Naive thymus-derived CD4-positive, alpha-beta T cell (primary cell): ENCODE measurements around the gene BPIFB4. TPM values are rescaled to one million over a fixed set of nuclear protein-coding genes. Genes with fewer than 3 reads are reported as not detected.

Experiments
- ATAC-seq: fragments of 150-1000 bp; cut with Tn5 transposase; 2 replicates; pipeline ENCODE4 v1.10.0; 2021; ENCODE audit warnings: mild to moderate bottlenecking, moderate library complexity
- CTCF ChIA-PET: fragments of 350-600 bp; sonication (Branson Sonifier 250); formaldehyde crosslinking; loops from one replicate; lab custom pipeline; 2021; ENCODE audit warnings: antibody characterized with exemption; lab: Charles Lee
- POLR2A ChIA-PET: fragments of 350-600 bp; sonication (Branson Sonifier 250); formaldehyde crosslinking; loops from one replicate; lab custom pipeline; 2021; ENCODE audit warnings: antibody characterized with exemption, inconsistent platforms; lab: Charles Lee
- DNase-seq, 9 donors: peaks; one replicate each; pipeline versions ENCODE4 v3.0.0 to v3.0.0-alpha.2; 2020 to 2022; ENCODE audit warnings: mixed read lengths in 1 of 9
- H3K27ac ChIP-seq: one replicate; pipeline ENCODE4 v1.7.0; 2013; ENCODE audit warnings: mild to moderate bottlenecking, low read depth, low read length, moderate library complexity
- H3K27me3 ChIP-seq, 2 donors: one replicate each; pipeline ENCODE4 v1.7.0; 2013; ENCODE audit warnings: low read length in 2 of 2, mild to moderate bottlenecking in 2 of 2, moderate library complexity in 2 of 2; ENCODE audit not compliant: control insufficient read depth in 2 of 2, insufficient read depth in 2 of 2
- H3K36me3 ChIP-seq, 3 experiments: 1 replicate in 2 of 3; 2 replicates in 1 of 3; pipeline ENCODE4 v1.7.0; 2013; ENCODE audit warnings: low read length in 3 of 3, mild to moderate bottlenecking in 3 of 3, moderate library complexity in 1 of 3; ENCODE audit not compliant: insufficient read depth in 3 of 3, control insufficient read depth in 2 of 3
- H3K4me1 ChIP-seq, 2 donors: one replicate each; pipeline ENCODE4 v1.7.0; 2013; ENCODE audit warnings: low read length in 2 of 2, mild to moderate bottlenecking in 2 of 2, moderate library complexity in 1 of 2; ENCODE audit not compliant: control insufficient read depth in 2 of 2, insufficient read depth in 2 of 2
- H3K4me3 ChIP-seq: 2 replicates; pipeline ENCODE4 v1.7.0; 2013; ENCODE audit warnings: mild to moderate bottlenecking, low read length
- H3K9me3 ChIP-seq, 3 experiments: 1 replicate in 2 of 3; 2 replicates in 1 of 3; pipeline ENCODE4 v1.7.0; 2013; ENCODE audit warnings: low read length in 3 of 3; ENCODE audit not compliant: control insufficient read depth in 2 of 3
- H3K27ac Mint-ChIP-seq, 9 donors: one replicate each; pipeline ENCODE4 v1.8.0; 2020 to 2022; ENCODE audit warnings: mixed read lengths in 9 of 9, mild to moderate bottlenecking in 8 of 9, moderate library complexity in 5 of 9, inconsistent platforms in 2 of 9
- H3K27me3 Mint-ChIP-seq, 5 donors: one replicate each; pipeline ENCODE4 v1.8.0; 2021 to 2022; ENCODE audit warnings: mixed read lengths in 5 of 5, mild to moderate bottlenecking in 1 of 5
- H3K36me3 Mint-ChIP-seq, 5 donors: one replicate each; pipeline ENCODE4 v1.8.0; 2020 to 2022; ENCODE audit warnings: mixed read lengths in 5 of 5, mild to moderate bottlenecking in 3 of 5, inconsistent platforms in 1 of 5
- H3K4me1 Mint-ChIP-seq, 7 donors: one replicate each; pipeline ENCODE4 v1.8.0; 2020 to 2022; ENCODE audit warnings: mixed read lengths in 7 of 7, mild to moderate bottlenecking in 3 of 7, inconsistent platforms in 1 of 7
- H3K4me3 Mint-ChIP-seq, 10 donors: one replicate each; pipeline ENCODE4 v1.8.0; 2020 to 2022; ENCODE audit warnings: mild to moderate bottlenecking in 10 of 10, mixed read lengths in 10 of 10, moderate library complexity in 6 of 10, inconsistent platforms in 2 of 10
- H3K9me3 Mint-ChIP-seq, 11 donors: one replicate each; pipeline ENCODE4 v1.8.0; 2020 to 2022; ENCODE audit warnings: mixed read lengths in 11 of 11, mild to moderate bottlenecking in 4 of 11, inconsistent platforms in 1 of 11, moderate library complexity in 1 of 11
- intact Hi-C, 2 donors: fragments of 100-400 bp; cut with micrococcal nuclease; formaldehyde crosslinking; loops; one replicate each; pipeline ENCODE4 v1.15.1; 2023
- polyA plus RNA-seq, 2 donors: library from polyadenylated mRNA; unstranded; fragments of 300-500 nt; fragmentation: Illumina TruSeq; gene quantifications; one replicate each; pipeline ENCODE4 v1.2.3, GENCODE V29; 2021
- total RNA-seq, 6 experiments: library from RNA in 5 of 6; stranded (reverse) in 5 of 6; gene quantifications; 1 replicate in 5 of 6; 2 replicates in 1 of 6; pipeline ENCODE4 v1.2.3 and lab custom pipeline; 2021 to 2026

Gene BPIFB4
- total and polyA plus RNA-seq, 7 experiments from 2014 or later = not detected

DNA sequence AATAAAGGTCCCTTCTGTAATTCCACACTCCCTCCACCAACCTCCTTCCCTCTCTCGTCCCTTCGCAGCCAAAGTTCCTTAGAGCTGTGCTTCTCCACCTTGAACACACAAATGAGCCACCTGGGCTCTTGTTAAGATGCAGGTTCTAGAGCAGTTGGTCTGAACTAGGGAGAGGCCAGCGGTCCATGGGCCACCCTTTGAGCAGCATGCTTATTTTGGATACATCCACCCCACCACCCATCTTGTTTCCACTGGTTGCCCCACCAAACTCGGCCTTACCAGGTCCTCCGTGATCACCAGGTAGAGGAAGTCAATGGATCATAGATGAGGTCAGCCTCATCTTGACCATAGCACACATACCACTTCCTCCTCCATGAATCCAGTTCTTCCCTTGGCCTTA lies 81.2 kb downstream of the BPIFB4 start:
- ATAC-seq (no peak), DNase-seq (no peak)
- Histone ChIP-seq H3K36me3 (no peaks in the 10 kb centered on the region), H3K27ac (no peak overlapping the region), H3K4me3 (no peak overlapping the region), H3K9me3 (no peaks in the 10 kb centered on the region), H3K4me1 (no peaks in the 10 kb centered on the region), H3K27me3 (no peaks in the 10 kb centered on the region)
- Mint-ChIP-seq H3K4me1 (no peaks in the 10 kb centered on the region), H3K9me3 (no peaks in the 10 kb centered on the region), H3K27me3 (peaks cover 4 to 8% (median 5%) of the 10 kb centered on the region in 5 donors), H3K27ac (no peak overlapping the region), H3K36me3 (no peaks in the 10 kb centered on the region), H3K4me3 (no peak overlapping the region)
- ChIA-PET POLR2A (no interaction called here), CTCF (no interaction called here)
- intact Hi-C loops = no loop called here

Other genes with a start within 250 kb of the BPIFB4 start
- gene EFCAB8, start 220.7 kb upstream of the BPIFB4 start, total RNA-seq = 1 to 10 TPM in 3 of 5 experiments, under 1 TPM in 2; 0.46 to 2.8 (median 2.0) TPM
- under 1 TPM in 1 of 2 donors, not detected in 1; 0.12 TPM for gene EFCAB8, start 220.7 kb upstream of the BPIFB4 start, polyA plus RNA-seq
- gene SUN5, start 75.2 kb upstream of the BPIFB4 start, total RNA-seq = not detected
- not detected for gene SUN5, start 75.2 kb upstream of the BPIFB4 start, polyA plus RNA-seq
- not detected for gene BPIFB2, start 71.9 kb upstream of the BPIFB4 start, total RNA-seq
- not detected for gene BPIFB2, start 71.9 kb upstream of the BPIFB4 start, polyA plus RNA-seq
- not detected for gene BPIFB6, start 48.0 kb upstream of the BPIFB4 start, total RNA-seq
- gene BPIFB6, start 48.0 kb upstream of the BPIFB4 start, polyA plus RNA-seq = not detected
- gene BPIFB3, start 25.7 kb upstream of the BPIFB4 start, total RNA-seq = not detected
- gene BPIFB3, start 25.7 kb upstream of the BPIFB4 start, polyA plus RNA-seq = not detected
- gene BPIFA2, start 88.5 kb downstream of the BPIFB4 start, total RNA-seq = not detected
- gene BPIFA2, start 88.5 kb downstream of the BPIFB4 start, polyA plus RNA-seq = not detected
- not detected for gene BPIFA3, start 137.7 kb downstream of the BPIFB4 start, total RNA-seq
- gene BPIFA3, start 137.7 kb downstream of the BPIFB4 start, polyA plus RNA-seq = not detected
- not detected for gene BPIFA1, start 156.4 kb downstream of the BPIFB4 start, total RNA-seq
- gene BPIFA1, start 156.4 kb downstream of the BPIFB4 start, polyA plus RNA-seq = not detected
- not detected for gene BPIFB1, start 203.6 kb downstream of the BPIFB4 start, total RNA-seq
- gene BPIFB1, start 203.6 kb downstream of the BPIFB4 start, polyA plus RNA-seq = not detected